ENCODE data around the gene CEP85. TPM values are rescaled to one million over a fixed set of nuclear protein-coding genes. Genes with fewer than 3 reads are reported as not detected.

Gene CEP85
- total and polyA plus RNA-seq, 9 of the 15 experiments (the other 6 are each of a cell fraction or from before 2014, with no cell fraction given) = 42.1 to 140 (median 92.6) TPM

DNA sequence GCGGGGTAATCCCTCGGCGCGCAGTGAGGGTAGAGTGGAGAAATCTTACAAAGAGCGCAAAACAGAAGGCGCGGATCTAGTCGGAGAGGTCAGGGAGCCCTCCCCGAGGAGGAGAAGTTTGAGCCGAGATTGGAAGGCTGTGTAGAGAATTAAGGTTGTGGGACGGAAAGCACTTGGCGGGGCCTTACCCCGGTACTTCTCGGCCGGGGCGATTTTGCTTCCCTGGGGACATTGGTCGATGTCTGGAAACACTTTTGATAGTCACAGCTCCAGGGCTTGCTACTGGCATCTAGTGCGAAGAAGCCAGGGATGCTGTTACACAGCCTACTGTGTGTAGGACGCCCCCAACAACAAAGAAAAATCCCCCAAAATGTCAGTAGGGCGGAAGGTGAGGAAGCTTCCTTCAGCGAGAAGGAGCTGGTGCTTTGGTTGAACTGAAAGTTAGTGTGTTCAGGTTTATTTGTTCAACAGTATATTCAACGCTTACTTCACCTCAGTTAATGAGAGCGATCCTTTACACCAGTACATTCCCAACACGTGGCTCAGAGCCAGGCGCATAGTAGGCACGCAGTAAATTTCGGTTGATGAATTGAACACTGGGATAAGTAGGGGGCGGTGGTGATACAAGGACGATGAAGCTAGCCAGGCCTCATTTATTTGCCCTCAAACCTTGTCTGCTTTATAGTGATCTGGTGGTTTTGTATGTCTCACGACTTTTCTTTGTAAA is 807 bp downstream of the CEP85 start:
- POLR2A ChIA-PET = interaction anchor here (0.6 to 6.3 kb wide), 19 partner anchors 13 to 202 kb away, joined by 3 to 53 read pairs (median 5); partner anchors contain the start of genes SH3BGRL3 and ZNF593
- peaks cover 12 to 22% of the 10 kb centered on the region in 2 experiments; a peak in 4 of 5 replicates for H3K4me1 ChIP-seq (replicated peaks in 1 of 2; ENCODE audit: control insufficient read depth in 2 of 2, insufficient read depth in 2 of 2, low read length in 2 of 2)
- TF ChIP-seq, protein P1, sequence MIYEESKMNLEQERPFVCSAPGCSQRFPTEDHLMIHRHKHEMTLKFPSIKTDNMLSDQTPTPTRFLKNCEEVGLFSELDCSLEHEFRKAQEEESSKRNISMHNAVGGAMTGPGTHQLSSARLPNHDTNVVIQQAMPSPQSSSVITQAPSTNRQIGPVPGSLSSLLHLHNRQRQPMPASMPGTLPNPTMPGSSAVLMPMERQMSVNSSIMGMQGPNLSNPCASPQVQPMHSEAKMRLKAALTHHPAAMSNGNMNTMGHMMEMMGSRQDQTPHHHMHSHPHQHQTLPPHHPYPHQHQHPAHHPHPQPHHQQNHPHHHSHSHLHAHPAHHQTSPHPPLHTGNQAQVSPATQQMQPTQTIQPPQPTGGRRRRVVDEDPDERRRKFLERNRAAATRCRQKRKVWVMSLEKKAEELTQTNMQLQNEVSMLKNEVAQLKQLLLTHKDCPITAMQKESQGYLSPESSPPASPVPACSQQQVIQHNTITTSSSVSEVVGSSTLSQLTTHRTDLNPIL (CRISPR knock-in tag; IDR thresholded peaks at IDR 0.05) = 0 out of 2 replicates have a peak, but pooled peaks have one; percentile 62
- TF ChIP-seq JUN (IDR thresholded peaks at IDR 0.05; ENCODE audit: borderline replicate concordance, low read depth, low read length) (no peak), JUN (CRISPR knock-in tag; IDR thresholded peaks at IDR 0.05; ENCODE audit: borderline replicate concordance) (peak; percentile 6; the same call in 1 of the 2 replicates), GABPA (tag; conservative IDR thresholded peaks at IDR 0.05; ENCODE audit: low read depth) (peak; percentile 18; the same call in 1 of the 2 replicates), PPARD (CRISPR knock-in tag; IDR thresholded peaks at IDR 0.05) (no peak), ZBTB11 (CRISPR knock-in tag; IDR thresholded peaks at IDR 0.05) (0 out of 6 replicates have a peak, but pooled peaks of 1 of the 3 experiments have one; percentile 29), NCOA1 (IDR thresholded peaks at IDR 0.05; ENCODE audit: low read depth) (peak; percentile 5), HDAC2 (IDR thresholded peaks at IDR 0.05) (peak; percentile 12; the same call in 1 of the 2 replicates), FOSL1 (tag; conservative IDR thresholded peaks at IDR 0.05) (no peak), KLF16 (IDR thresholded peaks at IDR 0.05) (no peak), RAD21 (CRISPR knock-in tag; conservative IDR thresholded peaks at IDR 0.05 in 1 of 2, IDR thresholded peaks at IDR 0.05 in 1 of 2) (peak in 1 of 2 experiments; percentile 18; a peak in 1 of 4 replicates), ELF1 (tag; IDR thresholded peaks at IDR 0.05) (no peak)
- TF ChIP-seq, protein P2, sequence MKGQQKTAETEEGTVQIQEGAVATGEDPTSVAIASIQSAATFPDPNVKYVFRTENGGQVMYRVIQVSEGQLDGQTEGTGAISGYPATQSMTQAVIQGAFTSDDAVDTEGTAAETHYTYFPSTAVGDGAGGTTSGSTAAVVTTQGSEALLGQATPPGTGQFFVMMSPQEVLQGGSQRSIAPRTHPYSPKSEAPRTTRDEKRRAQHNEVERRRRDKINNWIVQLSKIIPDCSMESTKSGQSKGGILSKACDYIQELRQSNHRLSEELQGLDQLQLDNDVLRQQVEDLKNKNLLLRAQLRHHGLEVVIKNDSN (CRISPR knock-in tag; IDR thresholded peaks at IDR 0.05) = peak; percentile 34; the same call in 1 of the 2 replicates

More for the DNA sequence above, 807 bp downstream of the CEP85 start:
- ATAC-seq = peak; percentile 37
- peak; percentile 52 to 79 (median 54) for DNase-seq (ENCODE audit: extremely low read depth in 1 of 4, low spot score in 3 of 4)
- Histone ChIP-seq H2AFZ (ENCODE audit: low read depth, low read length) (peak overlapping the region; percentile 92), H3K4me3 (peak overlapping the region; percentile 76), H3K4me2 (ENCODE audit: insufficient read depth, low read length) (peak overlapping the region; percentile 98), H3K9me3 (replicated peaks; ENCODE audit: control insufficient read depth, insufficient read depth, low read depth, low read length) (no peaks in the 10 kb centered on the region), H3K9me1 (ENCODE audit: control insufficient read depth, insufficient read depth, low read length) (no peaks in the 10 kb centered on the region), H3K36me3 (ENCODE audit: control insufficient read depth, insufficient read depth, low read length) (peaks cover 28% of the 10 kb centered on the region), H4K20me1 (replicated peaks; ENCODE audit: control insufficient read depth, insufficient read depth, low read length) (peaks cover 23% of the 10 kb centered on the region; the same call in 1 of the 2 replicates), H3K27ac (ENCODE audit: extremely low read depth, low read depth, low read length) (peak overlapping the region; percentile 89), H3K79me2 (ENCODE audit: control insufficient read depth, insufficient read depth, low read length) (peaks cover 62% of the 10 kb centered on the region), H3K27me3 (ENCODE audit: control insufficient read depth in 2 of 2, insufficient read depth in 2 of 2, low read length in 2 of 2) (no peaks in the 10 kb centered on the region), H3K9ac (ENCODE audit: insufficient read depth in 1 of 2, low read depth in 2 of 2, low read length in 2 of 2) (peak overlapping the region; percentile 91 to 99)
- in situ Hi-C loops (cut with MboI) (no loop called here), intact Hi-C loops (cut with micrococcal nuclease) (loop anchor here (2.0 to 5.0 kb wide), 3 partner anchors 66 to 373 kb away; partner anchors contain the start of genes C1orf232, PDIK1L and ZNF593)
- CTCF ChIA-PET (ENCODE audit: low intra/inter-chr PET ratio) = interaction anchor here (0.7 to 1.3 kb wide), 4 partner anchors 45 to 70 kb away, joined by 3 to 4 read pairs (median 3); partner anchors contain the start of gene ZNF593
- 0% methylated on average over 30 of the region's 30 CpGs for WGBS (ENCODE audit: insufficient coverage, low coverage, missing lambda C conversion rate)
- peak; percentile 52 for FAIRE-seq
- BruUV-seq (replicated peaks) = no TSS peak

Measured in K562 (cell line).